KOPT-K1 (cell line): ENCODE data around the gene TYW1.
"Not testable (repeated sequence)": the region's sequence is repeated elsewhere in the genome, so short reads cannot be mapped to it uniquely, and the experiment has no call there.

Source experiments
- H3K27ac ChIP-seq: fragments of 200-600 bp; sonication (generic); 2 replicates; pipeline ENCODE4 v1.5.1; 2016; ENCODE audit warnings: antibody characterized with exemption, mild to moderate bottlenecking, low read depth, low read length; ENCODE audit not compliant: poor library complexity, severe bottlenecking
- H3K36me3 ChIP-seq: fragments of 200-600 bp; sonication (generic); 2 replicates; pipeline ENCODE4 v1.5.1; 2017; ENCODE audit warnings: antibody characterized with exemption, mild to moderate bottlenecking, low read length, moderate library complexity; ENCODE audit not compliant: insufficient read depth
- H3K9me3 ChIP-seq: fragments of 200-600 bp; sonication (generic); 2 replicates; pipeline ENCODE4 v1.5.1; 2017; ENCODE audit warnings: antibody characterized with exemption, low read length, mild to moderate bottlenecking; ENCODE audit not compliant: insufficient read depth, poor library complexity, severe bottlenecking

TYW1 gene

DNA sequence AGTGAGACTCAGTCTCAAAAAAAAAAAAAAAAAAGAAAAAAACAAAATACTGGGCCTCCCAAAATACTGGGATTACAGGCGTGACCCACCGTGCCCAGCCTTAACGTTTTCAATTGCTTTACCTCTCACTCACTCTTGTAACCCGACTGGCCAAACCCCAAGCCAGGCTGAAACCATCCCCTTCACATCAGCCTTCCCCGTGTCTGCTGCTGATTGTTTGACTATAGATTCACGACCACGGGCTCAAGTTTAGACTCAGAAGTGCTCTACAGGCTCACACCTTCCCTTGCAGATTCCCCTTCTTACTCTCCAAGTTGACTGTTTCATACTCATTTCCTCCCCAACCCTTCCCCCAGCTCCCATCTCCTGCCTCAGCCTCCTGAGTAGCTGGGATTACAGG, 22.3 kb downstream of the TYW1 start:
- peaks cover 83% of the 10 kb centered on the region for H3K36me3 ChIP-seq
- H3K27ac ChIP-seq: no peak overlapping the region
- no peaks in the 10 kb centered on the region for H3K9me3 ChIP-seq

DNA sequence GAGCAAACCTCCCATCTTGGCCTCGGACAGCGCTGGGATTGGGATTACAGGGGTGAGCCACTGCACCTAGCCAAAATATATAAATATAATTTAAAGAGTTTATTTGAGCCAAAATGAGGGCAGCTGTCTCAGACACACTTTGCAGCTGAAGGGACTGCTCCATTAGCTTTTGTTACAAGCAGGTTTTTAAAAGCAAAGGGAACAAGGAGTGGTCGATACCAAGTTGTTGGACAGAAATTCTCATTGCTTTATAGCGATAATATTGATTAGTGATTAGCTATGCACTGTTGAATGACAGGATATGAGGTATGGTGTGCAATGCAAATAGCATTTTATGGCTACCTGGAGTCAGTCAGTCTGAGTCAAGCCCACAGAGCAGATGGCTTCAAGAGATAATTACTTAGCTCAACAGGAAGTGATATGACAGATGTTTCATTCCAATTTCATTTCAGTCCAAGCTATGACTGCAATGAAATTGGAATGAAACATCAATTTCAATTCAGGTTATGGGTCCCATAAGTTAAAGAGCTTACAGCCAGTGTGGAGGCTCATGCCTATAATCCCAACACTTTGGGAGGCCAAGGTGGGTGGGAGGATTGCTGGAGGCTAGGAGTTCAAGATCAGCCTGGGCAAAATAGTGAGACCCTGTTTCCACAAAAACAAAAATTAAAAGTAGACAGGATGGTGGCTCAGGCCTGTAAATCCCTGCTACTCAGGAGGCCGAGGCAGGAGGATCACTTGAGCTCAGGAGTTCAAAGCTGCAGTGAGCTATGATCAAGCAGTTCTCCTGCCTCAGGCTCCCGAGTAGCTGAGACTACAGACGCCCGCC, 23.1 kb downstream of the TYW1 start:
- Histone ChIP-seq H3K9me3 (no peaks in the 10 kb centered on the region), H3K27ac (no peak overlapping the region), H3K36me3 (peaks cover 80% of the 10 kb centered on the region)

DNA sequence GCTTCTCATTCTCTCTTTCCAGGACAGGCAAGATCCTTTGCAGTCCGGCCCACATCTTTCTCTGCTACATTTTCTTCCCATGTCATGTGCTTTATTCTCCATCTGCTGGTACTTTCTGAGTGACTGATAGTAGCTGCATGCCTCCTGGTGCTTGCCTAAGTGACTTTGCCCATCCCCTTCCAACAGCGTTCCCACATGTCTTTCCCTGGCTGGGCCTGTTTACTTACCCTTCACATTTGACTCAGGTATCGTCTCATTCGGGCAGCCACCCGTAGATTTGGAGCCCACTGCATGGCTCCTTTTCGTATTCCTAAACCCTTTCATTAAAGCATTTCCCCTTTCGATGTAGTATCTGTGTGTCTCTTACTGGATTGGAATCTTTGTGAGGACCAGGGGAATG, 24.6 kb downstream of the TYW1 start:
- no peaks in the 10 kb centered on the region for H3K9me3 ChIP-seq
- H3K36me3 ChIP-seq: peaks cover 79% of the 10 kb centered on the region
- H3K27ac ChIP-seq: no peak overlapping the region

DNA sequence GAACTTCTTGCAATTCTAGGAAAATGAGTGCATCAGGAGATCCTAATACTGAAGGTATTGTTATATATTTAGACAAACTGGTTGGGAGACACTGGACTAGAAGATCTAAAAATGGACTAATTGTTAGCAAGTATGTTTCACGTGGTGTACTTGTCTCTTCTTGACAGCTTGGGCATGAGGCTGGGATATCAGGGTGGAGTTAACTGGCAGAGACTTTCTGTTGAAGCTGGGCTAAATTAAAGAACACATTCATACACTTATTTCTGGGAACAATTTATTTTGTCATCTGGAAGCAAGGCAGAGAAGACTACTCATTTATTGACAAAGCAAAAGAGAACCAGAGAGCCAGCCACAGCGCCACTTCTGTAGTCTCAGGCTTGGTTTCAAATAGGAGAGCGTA, 25.9 kb downstream of the TYW1 start:
- Histone ChIP-seq H3K36me3 (peaks cover 82% of the 10 kb centered on the region), H3K27ac (no peak overlapping the region), H3K9me3 (no peaks in the 10 kb centered on the region)

DNA sequence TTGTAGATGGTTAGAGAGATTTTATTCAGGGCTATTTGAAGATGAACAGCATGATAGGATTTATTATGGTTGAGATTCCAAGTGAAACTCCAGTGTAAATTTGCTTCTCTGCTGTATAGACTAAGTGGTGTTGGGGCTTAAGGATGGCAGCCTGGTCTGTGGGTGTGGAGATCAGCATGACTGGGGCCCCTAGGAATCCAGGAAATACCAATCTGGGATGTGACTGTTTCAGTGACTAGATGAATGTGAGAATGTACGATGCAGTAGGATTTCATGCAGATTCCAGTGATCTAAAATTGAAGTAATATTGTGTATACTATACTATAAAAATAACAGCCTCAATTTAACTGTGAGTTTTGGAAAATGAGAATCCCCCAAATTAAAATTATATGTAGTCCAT, 28.8 kb downstream of the TYW1 start:
- H3K27ac ChIP-seq, H3K9me3 ChIP-seq: not testable (repeated sequence)
- H3K36me3 ChIP-seq: peaks cover 77% of the 10 kb centered on the region

DNA sequence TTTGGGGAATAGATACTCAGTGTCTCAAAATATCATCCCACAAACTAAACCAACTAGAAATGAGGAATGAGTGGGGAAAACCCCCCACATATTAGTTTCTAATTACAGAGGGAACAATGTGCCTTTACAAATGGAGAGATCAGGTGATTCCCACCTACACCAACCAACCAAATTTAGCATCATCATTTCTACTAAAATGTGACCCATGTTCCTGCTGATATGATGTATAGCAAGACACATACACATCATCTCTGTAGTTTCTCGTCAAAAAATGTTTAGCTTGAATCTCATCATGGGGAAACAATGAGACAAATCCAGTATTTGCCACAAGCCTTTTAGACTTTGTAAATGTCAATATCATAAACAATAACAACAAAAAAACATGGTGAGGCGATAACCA, 35.1 kb downstream of the TYW1 start:
- H3K36me3 ChIP-seq: peaks cover 54% of the 10 kb centered on the region
- not testable (repeated sequence) for H3K27ac ChIP-seq, H3K9me3 ChIP-seq

DNA sequence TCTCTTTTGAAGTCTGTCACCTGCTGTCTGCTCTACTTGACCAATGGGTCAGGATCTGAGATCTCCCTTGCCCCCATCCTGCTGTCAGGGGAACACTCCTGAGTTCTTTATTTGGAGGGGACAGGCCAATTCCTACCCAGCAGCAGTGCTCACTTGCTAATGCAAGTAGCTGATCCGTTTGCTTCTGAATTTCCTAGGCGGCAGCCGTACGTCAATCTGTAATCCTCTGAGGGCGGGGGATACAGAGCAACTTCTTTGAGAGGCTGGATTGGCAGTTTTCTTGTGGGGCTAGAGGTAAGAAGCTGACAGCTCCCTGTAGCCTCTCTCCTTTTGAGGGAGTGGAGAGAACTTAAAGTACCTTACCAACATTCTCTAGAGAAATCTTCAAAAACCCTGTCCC, 36.6 kb downstream of the TYW1 start:
- peaks cover 45% of the 10 kb centered on the region for H3K36me3 ChIP-seq
- H3K9me3 ChIP-seq: peaks cover 10% of the 10 kb centered on the region

DNA sequence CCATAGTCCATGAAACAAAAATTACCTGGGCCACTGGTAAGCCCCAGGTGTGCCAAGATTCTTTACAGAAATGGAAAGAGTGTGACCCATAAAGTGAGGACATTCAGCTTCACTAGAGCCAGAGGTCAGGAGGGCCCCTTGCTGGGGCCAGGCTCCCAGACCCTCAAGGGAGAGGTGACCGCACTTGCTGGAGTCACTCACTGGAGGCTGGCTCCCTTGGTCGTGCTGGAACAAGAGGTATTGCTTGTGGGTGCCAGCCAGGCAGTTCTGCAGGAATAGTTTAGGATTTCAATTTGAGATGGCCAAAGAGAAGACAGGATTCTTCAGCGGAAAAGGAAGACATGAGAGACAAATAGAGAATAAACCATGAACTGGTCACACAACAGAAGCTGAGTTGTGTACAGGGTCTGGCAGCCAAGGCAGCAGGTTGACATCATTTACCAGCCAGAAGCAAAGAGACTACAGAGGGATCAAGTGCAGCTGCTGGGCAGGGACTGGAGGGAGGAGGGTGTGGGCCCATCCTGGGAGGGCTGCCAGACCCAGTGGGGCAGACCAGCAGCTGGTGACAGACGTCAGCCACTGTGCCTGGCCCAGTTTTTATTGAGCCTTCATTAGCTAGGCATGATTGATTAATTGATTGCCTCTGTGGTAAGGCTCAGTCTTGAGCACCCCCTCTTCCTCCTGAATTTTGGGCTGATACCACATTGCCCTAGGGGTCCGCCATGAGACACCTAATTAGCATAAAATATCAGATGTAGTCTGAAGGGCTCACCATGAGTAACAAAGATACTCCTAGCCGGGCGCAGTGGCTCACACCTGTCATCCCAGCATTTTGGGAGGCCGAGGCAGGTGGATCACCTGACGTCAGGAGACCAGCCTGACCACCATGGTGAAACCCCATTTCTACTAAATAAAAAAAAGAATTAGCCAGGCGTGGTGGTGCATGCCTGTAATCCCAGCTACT, 40.1 kb downstream of the TYW1 start:
- H3K27ac ChIP-seq, H3K9me3 ChIP-seq: not testable (repeated sequence)
- H3K36me3 ChIP-seq: peaks cover 23% of the 10 kb centered on the region

More for the DNA sequence above, 36.6 kb downstream of the TYW1 start:
- H3K27ac ChIP-seq: no peak overlapping the region

DNA sequence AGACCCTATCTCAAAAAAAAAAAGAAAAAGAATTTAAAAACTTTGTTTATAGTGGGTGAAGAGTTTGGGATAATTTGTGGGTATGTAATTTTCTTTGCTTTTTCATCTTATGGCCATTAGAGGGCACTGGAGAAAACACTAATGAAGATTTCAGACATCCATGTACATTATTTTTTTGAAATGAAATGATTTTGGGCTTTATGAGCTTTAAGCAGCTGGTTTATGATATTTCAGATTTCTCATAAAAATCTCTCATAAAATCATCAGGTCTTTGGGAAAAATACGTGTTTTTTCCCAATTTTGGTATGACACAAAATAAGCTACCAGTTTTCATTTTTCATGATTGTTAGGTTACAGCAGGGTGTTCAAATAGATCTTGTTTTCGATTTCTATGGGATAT, 44.2 kb downstream of the TYW1 start:
- not testable (repeated sequence) for H3K36me3 ChIP-seq, H3K9me3 ChIP-seq, H3K27ac ChIP-seq

DNA sequence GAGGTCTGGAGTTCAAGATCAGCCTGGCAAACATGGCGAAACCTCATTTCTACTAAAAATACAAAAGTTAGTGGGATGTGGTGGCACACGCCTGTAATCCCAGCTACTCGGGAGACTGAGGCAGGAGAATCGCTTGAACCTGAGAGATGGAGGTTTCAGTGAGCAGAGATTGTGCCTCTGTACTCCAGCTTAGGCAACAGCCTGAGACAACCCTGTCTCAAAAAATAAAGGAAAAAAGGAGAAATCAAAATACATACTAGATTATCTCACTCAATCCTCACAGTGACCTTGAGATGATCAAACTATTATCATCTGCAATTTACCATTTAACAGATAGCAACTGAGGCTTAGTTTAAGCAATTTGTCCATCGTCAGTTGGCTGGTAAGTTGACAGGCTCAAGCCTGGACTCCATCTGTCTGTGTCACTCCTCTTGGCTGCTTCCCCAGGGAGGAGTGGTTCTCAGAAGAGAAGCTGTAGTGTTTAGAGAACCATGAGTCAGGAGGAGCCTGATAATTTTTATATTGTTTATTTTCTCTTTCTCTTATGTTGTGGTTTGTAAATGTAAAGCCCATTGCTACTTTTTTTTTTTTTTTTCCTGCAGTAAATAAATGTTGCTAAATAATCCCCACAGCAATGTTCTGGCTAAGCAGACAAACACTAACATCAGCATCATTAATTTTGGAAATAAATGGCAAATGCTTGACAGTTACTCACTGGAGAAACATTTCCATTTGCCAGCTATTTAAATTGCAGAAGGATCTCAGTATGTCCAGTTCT, 46.3 kb downstream of the TYW1 start:
- not testable (repeated sequence) for H3K9me3 ChIP-seq, H3K27ac ChIP-seq
- H3K36me3 ChIP-seq: peaks cover 10% of the 10 kb centered on the region; the same call in 1 of the 2 replicates

DNA sequence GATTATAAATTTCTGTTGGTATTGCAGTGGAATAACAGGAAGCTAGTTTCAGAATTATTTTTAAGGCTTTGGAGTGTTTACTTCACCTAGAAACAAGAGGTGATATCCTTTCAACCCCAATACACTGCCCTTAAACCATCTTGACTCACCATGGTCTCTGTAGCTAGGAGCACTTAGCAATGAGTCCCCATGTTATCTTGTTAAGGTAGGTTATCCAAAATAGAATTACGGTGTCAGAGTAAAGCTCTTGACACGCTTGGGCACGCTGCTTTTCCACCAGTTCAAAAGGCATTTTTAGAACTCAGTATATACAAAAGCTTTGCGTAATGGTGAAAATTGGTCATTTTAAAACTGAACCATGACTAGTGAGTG, 46.9 kb downstream of the TYW1 start:
- not testable (repeated sequence) for H3K9me3 ChIP-seq, H3K27ac ChIP-seq
- H3K36me3 ChIP-seq: peaks cover 10% of the 10 kb centered on the region; the same call in 1 of the 2 replicates

DNA sequence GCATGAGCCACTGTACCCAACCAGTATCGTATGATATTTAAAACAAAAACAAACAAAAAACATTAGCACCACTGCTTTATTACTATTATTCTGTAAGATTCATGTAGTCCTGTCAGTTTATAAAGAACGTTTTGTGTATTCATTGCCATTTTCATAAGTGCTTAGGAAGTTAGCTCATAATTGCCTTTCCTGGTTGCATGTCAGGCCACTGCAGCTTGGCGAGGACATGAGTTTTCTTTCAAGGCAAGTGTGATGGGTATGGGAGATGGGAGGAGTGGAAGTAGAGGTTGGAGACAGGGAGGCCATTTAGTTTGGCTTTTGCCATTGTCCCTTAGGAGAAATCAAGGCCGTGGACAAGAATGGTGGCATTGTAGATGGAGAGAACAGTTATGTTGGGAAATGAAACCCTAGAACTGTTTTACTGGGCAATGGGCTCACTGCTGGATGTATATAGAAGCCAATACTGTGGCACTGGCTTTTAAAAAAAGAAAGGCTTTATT, 48.9 kb downstream of the TYW1 start:
- Histone ChIP-seq H3K9me3 (no peaks in the 10 kb centered on the region), H3K36me3 (peaks cover 18% of the 10 kb centered on the region; the same call in 1 of the 2 replicates), H3K27ac (no peak overlapping the region)

DNA sequence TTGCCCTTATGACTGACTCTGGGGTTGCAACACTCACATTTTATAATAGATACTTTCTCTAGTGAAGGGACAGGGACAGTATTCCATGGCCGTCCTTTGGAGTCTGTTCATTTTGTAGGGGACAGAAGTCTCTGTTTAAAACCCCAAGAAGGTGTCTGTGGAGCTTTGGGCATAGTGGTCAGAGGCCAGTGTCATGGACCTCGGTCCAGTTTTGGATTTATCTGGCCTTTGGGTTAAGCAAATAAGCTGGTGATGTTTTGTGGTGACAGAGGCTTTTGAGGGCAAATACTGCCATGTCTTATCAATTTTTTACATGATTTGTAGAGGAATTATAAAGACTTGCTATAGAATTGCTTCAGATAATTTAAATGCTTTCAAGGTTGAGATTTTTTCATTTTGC, 50.2 kb downstream of the TYW1 start:
- peaks cover 28% of the 10 kb centered on the region for H3K36me3 ChIP-seq
- not testable (repeated sequence) for H3K9me3 ChIP-seq, H3K27ac ChIP-seq

DNA sequence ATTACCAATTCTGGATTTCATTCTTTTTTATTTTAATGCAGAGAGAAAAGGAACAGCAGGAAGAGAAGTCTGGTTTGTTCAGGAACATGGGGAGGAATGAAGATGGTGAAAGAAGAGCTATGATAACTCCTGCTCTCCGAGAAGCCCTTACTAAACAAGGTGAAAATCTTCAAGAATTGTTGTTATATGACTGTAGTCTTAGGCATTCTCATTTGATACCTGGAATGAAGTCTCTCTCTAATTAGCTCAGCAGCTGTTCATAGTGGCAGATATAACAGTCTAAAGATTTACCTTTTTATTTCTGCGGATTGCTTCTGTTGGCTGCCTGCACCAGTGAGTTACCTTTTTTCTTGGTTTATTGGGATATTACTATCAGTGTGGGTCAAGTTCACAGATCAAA, 53.3 kb downstream of the TYW1 start:
- not testable (repeated sequence) for H3K9me3 ChIP-seq, H3K27ac ChIP-seq
- peaks cover 43% of the 10 kb centered on the region for H3K36me3 ChIP-seq

DNA sequence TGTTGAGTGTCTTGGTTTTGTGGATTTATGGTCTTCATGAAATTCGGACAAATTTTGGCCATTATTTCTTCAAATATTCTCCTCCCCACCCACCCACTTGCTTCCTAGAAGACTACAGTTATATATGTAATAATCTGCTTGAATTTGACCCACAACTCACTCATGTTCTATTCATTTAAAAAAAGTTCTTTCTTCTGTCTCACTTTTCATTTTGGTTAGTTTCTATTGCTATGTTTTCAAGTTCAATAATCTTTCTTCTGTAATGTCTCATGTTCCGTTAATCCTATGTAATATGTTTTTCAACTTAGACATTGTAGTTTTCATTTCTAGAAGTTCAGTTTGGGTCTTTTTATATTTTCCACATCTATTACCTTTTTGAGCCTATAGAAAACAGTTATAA, 55.5 kb downstream of the TYW1 start:
- peaks cover 41% of the 10 kb centered on the region for H3K36me3 ChIP-seq
- not testable (repeated sequence) for H3K27ac ChIP-seq

More for the DNA sequence above, 55.5 kb downstream of the TYW1 start:
- not testable (repeated sequence) for H3K9me3 ChIP-seq
